NCI-H446 (cell line): ENCODE measurements around the gene KCNC3.

Experiments used
- DNase-seq, 2 experiments: peaks; one replicate each; lab custom pipeline; 2025; lab: John Stamatoyannopoulos, UW

KCNC3 gene

DNA sequence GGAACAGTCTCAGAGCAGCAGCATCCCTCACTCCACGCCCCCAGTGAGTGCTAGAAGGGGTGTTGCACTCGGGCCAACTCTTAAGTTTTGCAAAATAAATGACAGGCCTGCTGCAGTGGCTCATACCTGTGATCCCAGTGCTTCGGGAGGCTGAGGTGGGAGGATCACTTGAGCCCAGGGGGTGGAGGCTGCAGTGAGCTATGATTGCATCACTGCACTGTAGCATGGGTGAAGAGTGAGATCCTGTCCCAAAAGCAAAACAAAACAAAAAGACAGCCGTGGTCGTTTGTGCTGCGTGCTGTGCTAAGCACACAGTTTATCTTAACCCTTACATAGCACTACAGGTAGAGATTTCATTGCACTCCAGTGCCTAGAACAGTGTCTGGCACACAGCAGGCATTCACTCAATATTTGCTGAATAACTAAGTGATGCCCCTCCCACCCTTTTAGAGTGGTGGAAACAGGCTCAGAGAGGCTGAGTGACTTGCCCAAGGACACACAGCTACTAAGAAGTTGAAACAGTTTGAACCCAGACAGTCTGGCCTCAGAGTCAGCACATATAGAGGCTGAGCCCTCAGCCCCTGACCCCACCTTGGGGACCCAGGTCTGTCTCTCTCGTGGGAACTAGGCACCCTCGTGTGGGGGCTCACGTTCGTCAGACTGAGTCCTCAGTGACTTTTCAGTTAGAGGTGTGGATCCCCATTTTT, 18.3 kb downstream of the KCNC3 start:
- DNase-seq, result no peak

DNA sequence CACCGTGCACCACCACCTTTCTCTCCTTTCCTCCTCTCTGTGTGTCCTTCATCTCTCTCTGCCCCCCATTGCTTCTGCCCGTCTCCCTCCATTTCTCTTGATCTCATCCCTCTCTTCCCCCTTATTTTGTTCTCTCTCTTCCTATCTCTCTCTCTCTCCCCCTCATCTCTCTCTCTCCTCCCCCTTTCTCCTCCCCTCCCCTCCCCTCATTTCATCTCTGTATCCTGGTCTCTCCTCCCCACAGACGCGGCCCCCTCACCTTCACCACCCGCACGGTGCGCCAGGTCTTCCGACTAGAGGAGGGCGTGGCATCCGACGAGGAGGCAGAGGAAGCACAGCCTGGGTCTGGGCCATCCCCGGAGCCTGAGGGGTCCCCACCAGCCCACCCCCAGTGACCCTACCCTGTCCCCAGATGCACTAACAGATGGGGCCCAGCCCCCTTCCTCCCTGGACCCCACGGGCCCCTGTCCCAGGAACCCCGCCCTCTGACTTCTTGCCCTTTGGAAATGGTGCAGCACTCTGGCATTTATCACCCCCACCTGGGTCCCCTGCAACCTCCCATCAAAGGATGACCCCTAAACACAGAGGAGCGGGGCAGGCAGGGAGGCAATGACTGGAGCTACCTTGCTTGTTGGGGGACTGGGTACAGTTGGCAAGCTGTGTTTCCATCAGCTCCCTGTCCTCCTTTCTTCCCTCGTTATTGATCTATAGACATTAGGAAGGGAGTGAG, 19.6 kb downstream of the KCNC3 start:
- no peak for DNase-seq

DNA sequence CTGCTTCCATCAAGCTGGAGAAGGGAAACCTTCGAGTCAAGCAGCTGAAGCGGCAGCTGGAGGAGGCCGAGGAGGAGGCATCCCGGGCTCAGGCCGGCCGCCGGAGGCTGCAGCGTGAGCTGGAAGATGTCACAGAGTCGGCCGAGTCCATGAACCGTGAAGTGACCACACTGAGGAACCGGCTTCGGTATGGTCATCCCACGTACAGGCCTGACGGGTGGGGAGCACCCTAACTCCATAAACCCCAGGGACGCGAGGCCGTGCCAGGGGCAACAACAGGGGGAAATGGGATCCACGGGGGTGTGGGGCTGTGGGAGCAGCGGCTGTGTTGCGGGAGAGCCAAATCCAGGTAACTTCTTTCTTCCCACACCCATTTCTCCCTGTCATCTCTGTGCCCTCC, 20.2 kb downstream of the KCNC3 start:
- no peak for DNase-seq

- DNase-seq, result no peak
These were observed 25.6 kb downstream of the KCNC3 start for GRCh38 chr19:50303558-50303957.

GRCh38 chr19:50301607-50301971, 27.6 kb downstream of the KCNC3 start:
- DNase-seq, result no peak

DNA sequence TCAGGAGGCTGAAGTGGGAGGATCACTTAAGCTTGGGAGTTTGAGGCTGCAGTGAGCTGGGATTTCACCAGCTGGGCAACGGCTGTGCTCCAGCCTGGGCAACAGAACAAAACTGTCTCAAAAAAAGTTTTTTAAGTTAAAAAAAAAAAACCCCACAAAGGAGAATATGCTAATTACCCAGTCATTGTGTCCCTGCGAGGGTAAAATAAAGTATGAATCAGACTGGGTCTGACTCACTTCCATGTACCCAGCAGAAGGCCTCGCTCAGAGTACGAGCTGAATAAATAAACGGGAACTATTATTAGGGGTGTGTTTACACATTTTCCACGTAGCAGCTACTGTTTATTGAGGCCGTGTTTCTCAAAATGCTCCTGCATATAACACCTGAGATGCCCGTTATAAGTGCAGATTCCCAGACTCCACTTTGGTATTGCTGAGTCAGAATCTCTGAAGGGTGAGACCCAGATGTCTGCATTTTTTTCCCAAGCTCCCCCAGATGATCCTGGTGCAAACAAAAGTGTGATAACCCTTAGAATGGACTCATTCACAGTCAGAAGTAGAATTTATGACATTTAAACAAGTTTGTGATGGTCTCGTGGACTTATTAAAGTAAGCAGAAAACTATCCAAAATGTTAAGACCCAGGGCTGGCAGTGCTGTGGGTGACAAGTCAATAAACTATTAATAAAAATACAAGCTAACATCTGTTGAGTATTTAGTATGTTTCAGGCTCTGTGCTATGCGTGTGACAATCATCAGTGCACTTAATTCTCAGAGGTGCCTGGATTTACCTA, 28.2 kb downstream of the KCNC3 start:
- DNase-seq, result no peak

GRCh38 chr19:50300051-50300450, 29.1 kb downstream of the KCNC3 start:
- no peak for DNase-seq

DNA sequence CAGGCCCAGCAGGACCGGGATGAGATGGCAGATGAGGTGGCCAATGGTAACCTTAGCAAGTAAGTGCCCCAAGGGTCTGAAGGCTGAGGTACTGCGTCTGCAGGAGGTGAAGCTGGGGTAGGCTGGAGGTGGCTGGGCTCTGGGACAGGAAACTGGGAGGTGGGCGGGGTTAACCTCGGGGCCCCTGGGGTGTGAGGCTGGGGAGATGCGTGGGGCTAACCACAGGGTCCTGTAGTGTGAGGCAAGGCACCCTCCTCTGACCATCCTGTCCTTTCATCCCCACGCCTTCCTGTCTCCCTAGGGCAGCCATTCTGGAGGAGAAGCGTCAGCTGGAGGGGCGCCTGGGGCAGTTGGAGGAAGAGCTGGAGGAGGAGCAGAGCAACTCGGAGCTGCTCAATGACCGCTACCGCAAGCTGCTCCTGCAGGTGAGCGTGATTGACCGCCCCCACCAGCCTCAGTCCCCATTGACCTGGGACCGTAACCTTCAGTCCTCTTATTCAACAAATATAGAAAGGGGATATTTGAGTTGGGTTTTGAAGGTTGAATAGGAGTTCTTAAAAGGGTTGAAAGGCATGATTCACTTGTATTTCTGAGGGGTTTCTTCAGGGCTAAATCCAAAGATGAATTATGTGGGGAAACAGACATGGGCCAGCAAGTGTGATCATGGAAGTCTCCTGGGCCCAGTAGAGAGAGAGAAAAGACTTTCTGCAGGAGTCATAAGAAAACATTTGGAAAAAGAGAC, 35.7 kb downstream of the KCNC3 start:
- DNase-seq, result no peak

GRCh38 chr19:50292216-50292827, 36.9 kb downstream of the KCNC3 start:
- DNase-seq, result no peak

DNA sequence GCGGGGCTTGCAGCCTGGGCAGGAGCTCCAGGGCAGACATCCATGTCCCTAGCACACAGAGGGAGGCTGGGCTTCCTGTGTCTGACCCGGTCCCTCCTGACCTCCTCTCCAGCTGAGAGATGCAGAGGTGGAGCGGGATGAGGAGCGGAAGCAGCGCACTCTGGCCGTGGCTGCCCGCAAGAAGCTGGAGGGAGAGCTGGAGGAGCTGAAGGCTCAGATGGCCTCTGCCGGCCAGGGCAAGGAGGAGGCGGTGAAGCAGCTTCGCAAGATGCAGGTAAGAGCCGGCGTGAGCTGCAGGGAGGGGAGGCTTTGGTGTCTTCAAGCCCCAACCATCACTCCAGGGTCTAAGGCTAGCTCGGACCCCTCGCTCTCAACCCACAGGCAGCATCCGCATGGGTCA, 38.4 kb downstream of the KCNC3 start:
- DNase-seq, result no peak

DNA sequence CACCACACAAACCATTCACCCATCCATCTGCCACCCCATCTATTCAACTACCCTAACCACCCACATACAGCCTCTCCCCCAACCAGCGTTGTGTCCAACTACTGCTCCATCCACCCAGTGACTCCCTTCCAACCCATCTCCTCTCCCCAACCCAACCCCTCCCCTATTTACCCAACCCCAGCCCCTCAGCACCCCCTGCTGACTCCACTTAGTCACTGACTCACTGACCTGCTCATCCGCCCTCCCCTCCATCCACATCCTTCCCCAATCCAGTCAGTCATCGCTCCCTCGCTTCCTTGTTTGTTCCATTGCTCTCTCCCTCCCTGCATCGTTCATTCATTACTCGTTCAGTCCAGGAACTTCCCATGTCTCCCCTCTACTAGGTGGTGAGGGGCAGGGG, 39.2 kb downstream of the KCNC3 start:
- DNase-seq, result no peak

DNA sequence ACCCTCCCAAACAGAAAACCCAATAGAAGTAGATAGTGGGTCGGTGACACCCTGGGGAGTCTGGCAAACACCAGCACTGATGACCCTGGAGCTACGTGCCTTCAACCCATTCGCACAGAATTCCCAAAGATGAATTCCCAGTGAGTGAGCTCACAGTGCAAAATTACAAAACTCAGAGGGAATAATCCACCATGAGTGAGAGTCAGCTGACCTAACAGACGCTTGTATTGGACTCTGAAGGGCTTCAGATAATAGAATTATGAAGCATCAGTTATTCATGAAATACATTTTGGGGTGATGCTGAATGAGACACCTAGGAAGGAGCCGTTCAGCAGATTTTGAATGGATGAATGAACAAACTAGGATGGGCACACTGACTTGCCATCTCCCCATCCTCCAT, 40.2 kb downstream of the KCNC3 start:
- no peak for DNase-seq

DNA sequence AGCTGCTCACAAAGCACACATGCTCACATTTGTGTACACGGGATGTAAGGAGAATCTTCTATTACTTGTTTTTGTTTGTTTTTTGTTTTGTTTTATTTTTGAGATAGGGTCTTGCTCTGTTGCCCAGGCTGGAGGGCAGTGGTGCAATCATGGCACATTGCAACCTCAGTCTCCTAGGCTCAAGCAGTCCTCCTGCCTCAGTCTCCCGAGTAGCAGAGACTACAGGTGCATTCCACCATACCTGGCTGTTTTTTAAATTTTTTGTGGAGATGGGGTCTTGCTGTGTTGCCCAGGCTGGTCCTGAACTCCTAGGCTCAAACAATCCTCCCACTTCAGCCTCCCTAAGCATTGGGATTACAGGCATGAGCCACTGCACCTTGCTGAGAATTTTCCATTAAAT, 41.8 kb downstream of the KCNC3 start:
- no peak for DNase-seq

DNA sequence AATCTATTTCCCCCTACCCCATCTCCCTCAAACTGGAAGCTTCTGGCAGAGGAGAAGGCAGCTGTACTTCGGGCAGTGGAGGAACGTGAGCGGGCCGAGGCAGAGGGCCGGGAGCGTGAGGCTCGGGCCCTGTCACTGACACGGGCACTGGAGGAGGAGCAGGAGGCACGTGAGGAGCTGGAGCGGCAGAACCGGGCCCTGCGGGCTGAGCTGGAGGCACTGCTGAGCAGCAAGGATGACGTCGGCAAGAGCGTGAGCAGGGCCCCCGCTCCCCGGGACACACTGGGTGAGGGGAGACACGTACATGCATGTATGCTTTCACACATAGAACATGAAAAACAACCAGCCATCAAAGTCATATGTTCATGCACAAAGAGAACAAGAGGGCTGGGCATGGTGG, 42.7 kb downstream of the KCNC3 start:
- DNase-seq, result no peak

DNA sequence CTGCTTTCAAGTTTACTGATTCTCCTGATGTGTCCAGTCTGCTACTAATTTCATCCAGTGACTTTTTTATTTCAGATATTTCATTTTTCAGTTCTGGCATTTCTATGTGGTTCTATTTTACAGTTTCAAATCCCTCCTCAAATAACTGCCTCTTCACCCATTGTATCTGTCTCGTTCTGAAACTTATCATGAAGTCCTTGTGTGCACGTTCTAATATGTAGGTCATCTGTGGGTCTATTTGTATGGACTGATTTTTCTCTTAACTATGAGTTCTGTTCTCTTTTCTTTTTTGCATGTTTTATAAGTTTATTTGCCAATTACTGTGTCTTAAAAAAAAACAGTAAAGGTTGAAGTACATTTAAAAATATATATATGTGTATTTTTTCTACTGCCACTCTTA, 43.3 kb downstream of the KCNC3 start:
- no peak for DNase-seq

DNA sequence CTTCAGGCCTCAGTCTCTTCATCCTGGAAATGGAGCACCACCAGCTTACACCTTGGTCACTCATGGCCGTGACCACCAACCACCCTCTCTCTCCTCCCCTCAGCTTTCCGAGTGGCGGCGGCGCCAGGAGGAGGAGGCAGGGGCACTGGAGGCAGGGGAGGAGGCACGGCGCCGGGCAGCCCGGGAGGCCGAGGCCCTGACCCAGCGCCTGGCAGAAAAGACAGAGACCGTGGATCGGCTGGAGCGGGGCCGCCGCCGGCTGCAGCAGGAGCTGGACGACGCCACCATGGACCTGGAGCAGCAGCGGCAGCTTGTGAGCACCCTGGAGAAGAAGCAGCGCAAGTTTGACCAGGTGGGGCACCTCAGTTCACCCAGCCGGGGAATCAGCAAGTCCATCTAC, 47.7 kb downstream of the KCNC3 start:
- no peak for DNase-seq

GRCh38 chr19:50280983-50281382, 48.2 kb downstream of the KCNC3 start:
- DNase-seq, result no peak

- no peak for DNase-seq
These were observed 49.1 kb downstream of the KCNC3 start for GRCh38 chr19:50280074-50280473.

- no peak for DNase-seq
These were observed 51.1 kb downstream of the KCNC3 start for GRCh38 chr19:50277966-50278580.

- DNase-seq, result no peak
These were observed 52.7 kb downstream of the KCNC3 start for GRCh38 chr19:50276370-50277063.
